Neural cell (in vitro differentiated cells): ENCODE data around the gene CYP4F3. TPM values are rescaled to one million over a fixed set of nuclear protein-coding genes. Genes with fewer than 3 reads are reported as not detected.

ENCODE experiments used
- H2AFZ ChIP-seq: fragments of 200-600, 300-800 bp; sonication (generic), shearing (Covaris generic); 2 replicates; pipeline ENCODE4 v1.6.0; 2014; ENCODE audit warnings: low read depth, mild to moderate bottlenecking, antibody characterized with exemption, low read length, moderate library complexity
- H3F3A ChIP-seq: fragments of 200-600 bp; shearing (Covaris generic); 2 replicates; pipeline ENCODE4 v1.6.1; 2016; ENCODE audit warnings: mild to moderate bottlenecking, moderate library complexity, mixed read lengths, antibody characterized with exemption, low read length; ENCODE audit not compliant: insufficient read depth, poor library complexity, severe bottlenecking
- H3K27ac ChIP-seq: fragments of 200-600, 300-800 bp; sonication (generic), shearing (Covaris generic); 2 replicates; pipeline ENCODE4 v1.5.1; 2014; ENCODE audit warnings: mild to moderate bottlenecking, low read length, moderate library complexity
- H3K27me3 ChIP-seq: fragments of 300-800, 200-600 bp; sonication (generic), shearing (Covaris generic); 2 replicates; pipeline ENCODE4 v1.6.0; 2014; ENCODE audit warnings: mild to moderate bottlenecking, low read depth, low read length, moderate library complexity; ENCODE audit not compliant: insufficient read depth
- H3K36me3 ChIP-seq: fragments of 300-800, 200-600 bp; sonication (generic), shearing (Covaris generic); 2 replicates; pipeline ENCODE4 v1.5.1; 2014; ENCODE audit warnings: mild to moderate bottlenecking, antibody characterized with exemption, low read length, moderate library complexity; ENCODE audit not compliant: insufficient read depth
- H3K4me2 ChIP-seq: fragments of 300-800, 200-600 bp; sonication (generic), shearing (Covaris generic); 2 replicates; pipeline ENCODE4 v1.6.0; 2014; ENCODE audit warnings: mild to moderate bottlenecking, low read length
- H3K4me3 ChIP-seq: fragments of 300-800, 200-600 bp; sonication (generic), shearing (Covaris generic); 2 replicates; pipeline ENCODE4 v1.5.1; 2014; ENCODE audit warnings: mild to moderate bottlenecking, low read length, moderate library complexity
- H3K79me2 ChIP-seq: fragments of 200-600 bp; shearing (Covaris generic); replicated peaks from 2 replicates; pipeline ENCODE4 v1.6.0; 2014; ENCODE audit warnings: mild to moderate bottlenecking, low read length, moderate library complexity; ENCODE audit not compliant: insufficient read depth
- H3K9ac ChIP-seq: fragments of 300-800, 200-600 bp; sonication (generic), shearing (Covaris generic); 2 replicates; pipeline ENCODE4 v1.6.1; 2016; ENCODE audit warnings: mild to moderate bottlenecking, low read length, mixed read lengths
- H3K9me2 ChIP-seq: fragments of 200-600 bp; shearing (Covaris generic); 2 replicates; pipeline ENCODE4 v1.6.1; 2016; ENCODE audit warnings: mild to moderate bottlenecking, low read length, mixed read lengths; ENCODE audit not compliant: insufficient read depth
- H3K9me3 ChIP-seq: fragments of 200-600, 300-800 bp; sonication (generic), shearing (Covaris generic); 2 replicates; pipeline ENCODE4 v1.6.1; 2016; ENCODE audit warnings: mild to moderate bottlenecking, mixed run types, low read length, moderate library complexity, mixed read lengths
- H4K20me1 ChIP-seq: fragments of 200-600 bp; shearing (Covaris generic); 2 replicates; pipeline ENCODE4 v1.6.1; 2016; ENCODE audit warnings: mild to moderate bottlenecking, mixed run types; ENCODE audit not compliant: insufficient read depth
- CTCF ChIP-seq: fragments of 450-650 bp; IDR thresholded peaks from 2 replicates; pipeline ENCODE4 v1.5.1; 2014; ENCODE audit warnings: antibody characterized with exemption, mild to moderate bottlenecking, moderate library complexity; ENCODE audit not compliant: poor library complexity, severe bottlenecking
- EP300 ChIP-seq: fragments of 450-650 bp; conservative IDR thresholded peaks from 2 replicates; pipeline ENCODE4 v1.6.1; 2014; ENCODE audit warnings: antibody characterized with exemption, mild to moderate bottlenecking, moderate library complexity; ENCODE audit not compliant: poor library complexity, severe bottlenecking
- EZH2 ChIP-seq: fragments of 200-600, 300-800 bp; shearing (Covaris generic), sonication (generic); IDR thresholded peaks from 2 replicates; pipeline ENCODE4 v1.6.1; 2014; ENCODE audit warnings: antibody characterized with exemption, low read length, borderline replicate concordance, mild to moderate bottlenecking; ENCODE audit not compliant: insufficient read depth, poor library complexity, severe bottlenecking
- MXI1 ChIP-seq: fragments of 450-650 bp; conservative IDR thresholded peaks from 2 replicates; pipeline ENCODE4 v1.6.1; 2014; ENCODE audit warnings: antibody characterized with exemption, mild to moderate bottlenecking; ENCODE audit not compliant: poor library complexity, severe bottlenecking
- POLR2AphosphoS5 ChIP-seq: IDR thresholded peaks from 2 replicates; pipeline ENCODE4 v1.6.1; 2012
- RAD21 ChIP-seq: fragments of 450-650 bp; conservative IDR thresholded peaks from 2 replicates; pipeline ENCODE4 v1.6.1; 2014; ENCODE audit warnings: antibody characterized with exemption, mild to moderate bottlenecking, moderate library complexity
- REST ChIP-seq: IDR thresholded peaks from 2 replicates; pipeline ENCODE4 v1.6.1; 2012; ENCODE audit warnings: borderline replicate concordance
- SMC3 ChIP-seq: fragments of 450-650 bp; conservative IDR thresholded peaks from 2 replicates; pipeline ENCODE4 v1.6.1; 2014; ENCODE audit warnings: antibody characterized with exemption, mild to moderate bottlenecking, moderate library complexity; ENCODE audit not compliant: poor library complexity
- TAF1 ChIP-seq: IDR thresholded peaks from 2 replicates; pipeline ENCODE4 v1.6.1; 2012; ENCODE audit warnings: low read depth
- polyA plus RNA-seq: library from polyadenylated mRNA; depleted of rRNA; stranded (reverse); fragments of >200 nt; gene quantifications from 2 replicates; pipeline ENCODE4 v1.2.3, GENCODE V29; 2014

Gene CYP4F3
- polyA plus RNA-seq, 1 donor from 2014 or later: not detected

GRCh38 chr19:15669440-15669839 is 28.7 kb downstream of the CYP4F3 start:
- H3K79me2 ChIP-seq: no peaks in the 10 kb centered on the region
- no peaks in the 10 kb centered on the region for H3K36me3 ChIP-seq
- no peaks in the 10 kb centered on the region for H3F3A ChIP-seq
- H2AFZ ChIP-seq: no peak overlapping the region
- no peak overlapping the region for H3K9ac ChIP-seq
- no peak overlapping the region for H3K4me2 ChIP-seq
- H3K27ac ChIP-seq: no peak overlapping the region
- H3K9me2 ChIP-seq: no peaks in the 10 kb centered on the region
- H3K9me3 ChIP-seq: peaks cover 10% of the 10 kb centered on the region
- no peak overlapping the region for H3K4me3 ChIP-seq
- TF ChIP-seq CTCF (no peak), TAF1 (no peak), MXI1 (no peak), EP300 (no peak), POLR2AphosphoS5 (no peak), EZH2 (no peak), RAD21 (no peak), REST (no peak), SMC3 (no peak)
- H3K27me3 ChIP-seq: no peaks in the 10 kb centered on the region
- H4K20me1 ChIP-seq: no peaks in the 10 kb centered on the region

- Histone ChIP-seq H3K9me3 (peaks cover 10% of the 10 kb centered on the region), H3K36me3 (no peaks in the 10 kb centered on the region), H3K27me3 (no peaks in the 10 kb centered on the region), H3K4me2 (no peak overlapping the region), H4K20me1 (no peaks in the 10 kb centered on the region), H3K4me3 (no peak overlapping the region), H3K79me2 (no peaks in the 10 kb centered on the region), H3K9me2 (no peaks in the 10 kb centered on the region), H3K9ac (no peak overlapping the region), H3F3A (no peaks in the 10 kb centered on the region), H2AFZ (no peak overlapping the region), H3K27ac (no peak overlapping the region)
- TF ChIP-seq RAD21 (no peak), TAF1 (no peak), POLR2AphosphoS5 (no peak), SMC3 (no peak), EP300 (no peak), REST (no peak), EZH2 (no peak), CTCF (no peak), MXI1 (no peak)
Measured at GRCh38 chr19:15669891-15670290, 29.2 kb downstream of the CYP4F3 start.
